Nephron (organoid): ENCODE results near the gene MRPS11.
"Not testable (repeated sequence)": the region's sequence is repeated elsewhere in the genome, so short reads cannot be mapped to it uniquely, and the experiment has no call there.

Experiments used
- H3K27ac Mint-ChIP-seq, 3 experiments: 2 replicates each; pipeline ENCODE4 v1.8.0; 2020; ENCODE audit warnings: mixed read lengths in 3 of 3, mild to moderate bottlenecking in 2 of 3, moderate library complexity in 1 of 3
- H3K27me3 Mint-ChIP-seq: 2 replicates; pipeline ENCODE4 v1.8.0; 2021; ENCODE audit warnings: low read depth, mild to moderate bottlenecking, moderate library complexity, mixed read lengths
- H3K36me3 Mint-ChIP-seq: 2 replicates; pipeline ENCODE4 v1.8.0; 2020; ENCODE audit warnings: low read depth, mixed read lengths
- H3K4me1 Mint-ChIP-seq: 2 replicates; pipeline ENCODE4 v1.8.0; 2020; ENCODE audit warnings: mixed read lengths
- H3K4me3 Mint-ChIP-seq, 3 experiments: 2 replicates each; pipeline ENCODE4 v1.8.0; 2020; ENCODE audit warnings: mild to moderate bottlenecking in 3 of 3, mixed read lengths in 3 of 3, moderate library complexity in 2 of 3
- H3K9me3 Mint-ChIP-seq: 2 replicates; pipeline ENCODE4 v1.8.0; 2020; ENCODE audit warnings: mixed read lengths
- CTCF ChIP-seq, 3 experiments: fragments of 200-600 bp; sonication (generic); IDR thresholded peaks; one replicate each; pipeline ENCODE4 v1.5.0; 2021; ENCODE audit warnings: antibody characterized with exemption in 3 of 3; ENCODE audit not compliant: unreplicated experiment in 3 of 3

Gene MRPS11

GRCh38 chr15:88428805-88429605, 38.5 kb upstream of the MRPS11 start:
- Mint-ChIP-seq H3K4me1 (no peaks in the 10 kb centered on the region), H3K27ac (no peak overlapping the region), H3K27me3 (peaks cover 38% of the 10 kb centered on the region), H3K36me3 (no peaks in the 10 kb centered on the region), H3K9me3 (no peaks in the 10 kb centered on the region), H3K4me3 (no peak overlapping the region)
- TF ChIP-seq CTCF (IDR thresholded peaks at IDR 0.05; ENCODE audit: unreplicated experiment in 3 of 3), result no peak

- H3K4me1 Mint-ChIP-seq, result no peaks in the 10 kb centered on the region
- no peaks in the 10 kb centered on the region for H3K36me3 Mint-ChIP-seq
- H3K27me3 Mint-ChIP-seq, result peaks cover 35% of the 10 kb centered on the region
- H3K27ac Mint-ChIP-seq, result no peak overlapping the region
- no peaks in the 10 kb centered on the region for H3K9me3 Mint-ChIP-seq
- TF ChIP-seq CTCF (IDR thresholded peaks at IDR 0.05; ENCODE audit: unreplicated experiment in 3 of 3), result no peak
- no peak overlapping the region for H3K4me3 Mint-ChIP-seq
Measured at GRCh38 chr15:88430051-88430450, 37.5 kb upstream of the MRPS11 start.

- H3K9me3 Mint-ChIP-seq, result no peaks in the 10 kb centered on the region
- H3K27me3 Mint-ChIP-seq, result peaks cover 36% of the 10 kb centered on the region
- H3K36me3 Mint-ChIP-seq, result no peaks in the 10 kb centered on the region
- no peaks in the 10 kb centered on the region for H3K4me1 Mint-ChIP-seq
- no peak overlapping the region for H3K27ac Mint-ChIP-seq
- no peak for TF ChIP-seq CTCF (IDR thresholded peaks at IDR 0.05; ENCODE audit: unreplicated experiment in 3 of 3)
- no peak overlapping the region for H3K4me3 Mint-ChIP-seq
Measured at GRCh38 chr15:88431441-88431840, 36.1 kb upstream of the MRPS11 start.

GRCh38 chr15:88433046-88433685, 34.3 kb upstream of the MRPS11 start:
- Mint-ChIP-seq H3K27ac (no peak overlapping the region), H3K27me3 (peaks cover 28% of the 10 kb centered on the region), H3K4me1 (no peaks in the 10 kb centered on the region), H3K4me3 (no peak overlapping the region), H3K9me3 (no peaks in the 10 kb centered on the region), H3K36me3 (no peaks in the 10 kb centered on the region)
- no peak for TF ChIP-seq CTCF (IDR thresholded peaks at IDR 0.05; ENCODE audit: unreplicated experiment in 3 of 3)

DNA sequence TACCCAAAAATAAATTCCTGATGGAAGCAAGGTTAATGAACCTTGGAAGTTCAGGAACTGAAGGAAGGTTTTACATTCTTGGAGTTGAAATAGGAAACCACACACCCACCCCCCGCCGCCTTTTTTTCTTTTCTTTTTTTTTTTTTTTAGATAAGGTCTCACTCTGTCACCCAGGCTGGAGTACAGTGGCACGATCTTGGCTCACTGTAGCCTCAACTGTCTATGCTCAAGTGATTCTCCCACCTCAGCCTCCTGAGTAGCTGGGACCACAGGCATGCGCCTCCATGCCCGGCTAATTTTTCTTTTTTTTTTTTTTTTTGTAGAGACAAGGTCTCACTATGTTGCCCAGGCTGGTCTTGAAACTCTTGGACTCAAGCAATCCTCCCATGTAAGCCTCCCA, 33.4 kb upstream of the MRPS11 start:
- H3K36me3 Mint-ChIP-seq, H3K4me1 Mint-ChIP-seq, H3K9me3 Mint-ChIP-seq, H3K4me3 Mint-ChIP-seq, H3K27ac Mint-ChIP-seq: not testable (repeated sequence)
- peaks cover 23% of the 10 kb centered on the region for H3K27me3 Mint-ChIP-seq

DNA sequence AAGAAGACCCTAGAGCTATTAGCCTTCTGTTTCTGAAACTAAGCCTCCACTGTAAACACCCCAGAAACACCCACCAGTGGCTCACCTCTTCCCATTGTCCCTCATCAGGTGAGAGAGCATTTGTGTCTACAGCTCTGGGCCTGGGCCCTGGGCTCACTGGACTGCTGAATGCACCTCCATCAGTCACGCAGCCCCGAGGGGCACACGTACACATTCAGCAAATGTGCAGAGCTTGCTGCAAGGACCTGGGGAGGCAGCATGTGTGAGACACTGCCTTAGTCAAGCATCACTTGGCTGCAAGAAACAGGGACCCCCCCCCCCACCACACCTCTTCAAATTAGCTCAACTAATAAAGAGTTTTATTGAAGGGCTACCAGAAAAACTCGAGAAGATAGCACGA, 29.3 kb upstream of the MRPS11 start:
- TF ChIP-seq CTCF (IDR thresholded peaks at IDR 0.05; ENCODE audit: unreplicated experiment in 3 of 3), result no peak
- Mint-ChIP-seq H3K27me3 (peaks cover 34% of the 10 kb centered on the region), H3K36me3 (no peaks in the 10 kb centered on the region), H3K4me3 (no peak overlapping the region), H3K4me1 (no peaks in the 10 kb centered on the region), H3K27ac (no peak overlapping the region), H3K9me3 (peaks cover 4% of the 10 kb centered on the region)
